NCI-H524 (cell line): ENCODE measurements around the gene NUB1.

Source experiments
- DNase-seq, 2 experiments: peaks; one replicate each; lab custom pipeline; 2025; lab: John Stamatoyannopoulos, UW

NUB1 gene

DNA sequence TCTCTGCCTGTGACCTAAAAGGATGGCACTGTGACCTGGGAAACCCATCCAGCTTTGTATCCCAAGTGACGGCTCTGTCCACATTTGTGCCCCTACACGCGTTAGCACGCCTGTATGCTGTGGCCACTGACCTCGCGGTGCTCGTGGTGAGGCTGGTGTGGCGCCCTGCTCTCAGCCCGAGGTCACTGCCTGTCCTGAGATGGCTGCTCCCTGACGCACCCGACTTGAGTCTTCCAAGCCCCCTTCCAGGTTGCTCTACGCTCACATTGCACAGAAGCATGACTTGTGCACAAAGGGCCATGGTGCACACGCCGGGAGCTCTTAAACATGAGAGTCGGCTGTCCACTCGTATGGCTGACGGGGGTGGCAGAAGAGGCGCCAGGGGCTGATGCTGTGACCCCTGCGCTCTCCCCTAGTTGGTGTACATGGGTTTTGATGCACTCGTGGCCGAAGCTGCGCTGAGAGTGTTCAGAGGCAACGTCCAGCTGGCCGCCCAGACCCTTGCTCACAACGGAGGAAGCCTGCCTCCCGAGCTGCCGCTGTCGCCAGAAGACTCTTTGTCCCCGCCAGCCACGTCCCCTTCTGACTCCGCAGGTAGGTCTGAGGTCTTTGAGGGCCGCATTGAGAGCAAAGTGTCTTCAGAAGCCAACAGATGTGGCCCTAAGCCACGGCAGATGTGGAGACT, 34.7 kb downstream of the NUB1 start:
- DNase-seq = no peak

DNA sequence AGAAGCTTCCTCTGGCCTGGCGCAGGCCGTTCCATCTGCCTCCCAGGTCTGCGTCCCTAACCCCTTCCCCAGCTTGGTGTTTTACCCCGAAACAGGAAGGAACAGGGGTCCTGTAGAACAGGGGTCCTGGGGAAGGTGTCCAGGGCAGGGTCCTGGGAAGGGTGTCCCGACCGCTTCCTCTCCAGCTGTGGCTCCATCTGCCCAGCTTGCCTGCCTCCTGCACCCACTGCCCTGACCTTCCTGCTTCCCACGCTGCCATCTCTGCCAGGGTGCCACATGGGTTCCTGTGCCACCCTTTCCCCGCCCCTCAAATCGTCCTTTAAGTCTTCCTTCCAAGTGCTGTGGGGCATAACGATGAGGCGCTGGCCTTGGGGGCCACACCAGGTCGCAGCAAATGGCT, 35.8 kb downstream of the NUB1 start:
- no peak for DNase-seq

DNA sequence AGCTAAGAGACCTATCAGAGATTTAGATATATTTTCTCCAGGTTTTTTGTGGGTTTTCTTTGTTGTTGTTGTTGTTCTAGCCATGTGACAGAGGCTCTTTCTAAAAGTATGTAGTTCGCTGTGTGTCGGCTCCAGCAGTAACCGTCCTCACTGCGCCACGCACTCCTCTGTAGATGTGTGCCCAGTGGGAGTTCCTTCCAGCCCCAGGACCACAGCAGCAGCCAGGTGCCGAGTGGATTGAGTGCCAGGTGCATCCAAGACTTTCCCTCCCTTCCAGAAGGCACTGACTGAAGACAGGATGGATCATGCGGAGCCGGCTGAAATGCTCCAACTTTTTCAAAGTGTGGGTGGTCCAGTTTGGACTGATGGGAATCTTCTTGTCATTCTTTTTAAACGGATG, 36.4 kb downstream of the NUB1 start:
- no peak for DNase-seq

DNA sequence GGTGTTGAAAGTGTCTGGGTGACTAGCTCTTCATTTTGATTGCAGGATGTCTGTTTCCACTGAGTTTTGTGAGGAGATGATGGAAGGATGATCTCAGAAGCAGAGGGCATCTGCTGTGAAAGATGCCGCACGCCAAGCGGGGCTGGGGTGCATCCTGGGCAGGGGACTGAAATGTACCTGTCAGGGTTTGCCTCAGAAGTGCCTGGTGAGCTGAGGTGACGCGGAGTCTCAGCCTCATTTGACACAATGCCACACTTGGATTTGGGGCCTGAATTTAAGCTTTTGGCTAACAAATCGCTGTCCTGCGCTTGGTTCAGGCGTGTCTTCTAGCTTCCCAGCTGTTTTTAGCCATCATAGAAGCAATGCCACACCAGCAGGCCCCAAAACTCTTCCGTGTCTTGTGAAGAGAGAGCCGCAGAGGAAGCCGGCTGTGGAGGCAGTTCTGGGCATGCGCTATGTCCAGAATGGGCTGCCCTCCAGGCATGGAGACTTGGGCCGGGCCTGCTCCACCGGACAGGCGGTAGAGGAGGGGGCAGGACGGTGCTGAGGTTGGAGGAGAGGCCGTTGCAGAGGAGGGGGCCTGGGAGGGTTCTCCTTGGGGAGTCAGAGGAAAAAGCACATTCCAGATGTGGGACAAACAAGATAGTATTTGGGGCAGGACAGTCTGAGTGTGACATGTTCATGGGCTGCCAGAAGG, 37.0 kb downstream of the NUB1 start:
- DNase-seq = no peak

DNA sequence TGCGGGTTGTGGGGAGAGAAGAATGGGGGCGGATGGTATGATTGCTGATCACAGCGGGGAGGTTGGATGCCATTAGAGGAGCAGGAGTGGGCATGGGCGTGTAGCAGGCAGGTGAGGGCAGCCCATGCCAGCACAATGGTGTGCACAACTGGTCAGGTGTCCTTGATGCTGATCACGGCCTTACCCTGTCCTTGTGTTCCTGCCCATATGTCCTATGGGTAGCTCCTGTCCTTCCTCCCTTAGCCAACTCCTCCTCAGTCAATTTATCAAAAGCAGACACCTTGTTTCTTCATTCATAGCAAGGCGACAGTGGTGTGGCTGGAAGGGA, 37.5 kb downstream of the NUB1 start:
- no peak for DNase-seq

DNA sequence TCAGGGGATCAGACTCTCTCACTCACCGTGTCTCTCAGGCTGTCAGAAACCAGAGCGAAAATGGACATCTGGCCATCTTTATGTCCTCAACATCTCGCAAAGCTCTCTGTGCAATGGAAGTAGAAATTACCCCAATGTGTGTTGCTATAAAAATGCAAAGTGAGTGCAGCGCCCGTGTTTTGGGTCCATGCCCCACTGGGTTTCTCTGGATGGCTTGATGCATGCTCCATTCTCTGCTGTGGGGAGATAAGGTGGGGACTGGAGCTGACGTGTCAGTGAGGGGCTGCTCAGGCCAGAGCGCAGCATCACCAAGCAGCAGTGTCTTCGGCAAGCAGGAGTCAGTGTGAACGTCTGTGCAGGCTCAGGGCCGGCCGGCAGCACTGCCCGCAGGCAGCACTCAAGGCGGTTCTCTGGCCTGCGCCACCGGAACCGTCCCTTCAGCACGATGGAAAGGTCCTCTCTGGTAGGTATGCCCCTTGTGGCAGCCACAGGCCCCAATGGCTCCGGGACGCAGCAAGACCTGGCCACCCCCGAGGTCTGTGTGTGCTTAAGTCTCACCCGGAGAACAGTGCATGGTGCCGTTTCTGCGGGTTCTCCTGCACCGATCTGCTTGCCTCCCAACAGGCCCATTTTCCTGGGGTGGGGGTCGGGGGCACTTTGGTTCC, 38.1 kb downstream of the NUB1 start:
- DNase-seq = no peak

DNA sequence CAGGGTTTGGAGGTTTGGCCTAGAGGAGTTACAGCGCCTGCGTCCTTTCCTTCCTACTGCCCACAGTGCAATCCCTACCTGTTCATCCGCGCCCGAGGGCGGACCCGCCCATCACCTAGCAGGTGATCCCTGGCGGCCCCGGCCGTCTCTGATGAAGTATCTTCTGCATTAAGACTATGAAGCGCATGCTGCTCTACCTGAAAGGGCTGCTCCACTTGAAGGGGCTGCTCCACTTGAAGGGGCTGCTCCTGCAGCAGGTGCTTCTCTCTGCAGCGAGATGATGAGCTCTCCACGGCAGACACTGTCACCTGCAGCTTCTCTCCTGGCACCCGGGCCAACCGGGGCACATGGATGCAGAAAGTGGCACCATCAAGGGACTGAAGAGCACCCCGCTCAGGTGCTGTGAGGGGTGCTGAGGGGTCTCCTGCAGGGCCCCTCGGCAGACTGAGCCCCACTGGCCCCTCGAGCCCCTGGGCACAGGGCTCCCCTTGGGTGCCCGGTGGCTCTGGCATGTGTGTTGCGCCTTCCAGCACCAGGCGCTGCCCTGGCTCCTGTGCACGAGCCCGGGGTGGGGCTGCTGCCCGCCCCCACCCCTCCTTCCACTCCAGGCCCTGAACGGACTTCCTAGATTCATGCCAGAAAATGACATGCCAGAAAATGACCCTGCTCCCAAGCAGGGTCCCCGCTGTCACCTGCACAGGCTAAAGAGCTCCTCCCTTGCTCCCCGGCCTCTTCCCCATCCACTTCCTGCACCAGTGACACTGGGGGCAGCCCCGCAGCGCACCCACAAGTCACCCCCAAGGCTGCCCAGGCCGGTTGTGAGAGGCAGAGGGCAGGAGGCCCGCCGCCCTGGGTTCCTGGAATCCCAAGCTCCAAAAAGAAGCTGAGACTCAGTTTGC, 38.8 kb downstream of the NUB1 start:
- no peak for DNase-seq

DNA sequence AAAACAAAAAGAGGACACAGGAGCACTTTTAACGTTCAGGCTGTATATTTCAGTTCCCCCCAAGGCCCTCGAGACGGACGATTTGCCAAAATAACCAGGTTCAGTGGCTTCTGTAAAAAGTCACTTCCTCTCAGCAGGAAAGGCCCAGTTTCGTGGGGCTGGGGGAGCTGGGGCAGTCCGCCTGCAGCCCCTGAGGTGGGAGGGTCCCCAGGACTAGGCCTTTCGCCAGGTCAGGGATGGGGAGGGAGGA, 39.4 kb downstream of the NUB1 start:
- DNase-seq = no peak

DNA sequence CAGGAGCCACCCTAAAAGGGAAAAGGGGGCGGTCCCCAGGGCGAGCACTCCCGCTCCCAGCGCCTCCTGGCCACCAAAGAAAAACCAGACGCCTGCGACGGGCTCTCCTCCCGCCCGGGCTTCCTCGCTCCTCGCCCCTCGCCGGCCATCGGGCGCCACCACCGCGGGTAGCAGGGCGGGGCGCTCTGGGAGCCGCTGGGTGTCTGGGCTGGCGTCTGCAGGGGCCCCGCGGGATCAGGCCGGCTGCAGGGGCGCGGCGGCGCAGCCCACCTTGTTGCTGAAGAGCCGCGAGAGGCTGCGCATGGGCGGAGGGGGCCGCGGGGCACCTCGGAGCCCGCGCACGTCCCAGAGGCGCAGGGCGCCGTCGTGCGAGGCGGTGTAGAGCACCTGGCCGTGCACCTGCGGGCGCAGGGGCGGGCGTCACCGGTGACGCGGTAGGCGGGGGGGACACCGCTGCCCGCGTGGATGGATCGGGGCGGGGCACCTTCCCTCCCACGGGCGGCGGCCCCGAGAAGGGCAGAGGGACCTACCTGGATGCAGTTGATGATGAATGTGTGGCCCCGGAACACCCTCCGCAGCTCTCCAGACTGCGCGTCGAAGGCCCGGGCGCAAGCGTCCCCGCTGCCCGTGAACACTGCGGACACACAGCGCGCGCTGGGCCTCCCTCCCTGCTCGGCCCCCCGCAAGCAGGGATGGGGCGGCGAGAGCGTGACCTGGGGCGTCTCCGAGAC, 39.9 kb downstream of the NUB1 start:
- no peak for DNase-seq

DNA sequence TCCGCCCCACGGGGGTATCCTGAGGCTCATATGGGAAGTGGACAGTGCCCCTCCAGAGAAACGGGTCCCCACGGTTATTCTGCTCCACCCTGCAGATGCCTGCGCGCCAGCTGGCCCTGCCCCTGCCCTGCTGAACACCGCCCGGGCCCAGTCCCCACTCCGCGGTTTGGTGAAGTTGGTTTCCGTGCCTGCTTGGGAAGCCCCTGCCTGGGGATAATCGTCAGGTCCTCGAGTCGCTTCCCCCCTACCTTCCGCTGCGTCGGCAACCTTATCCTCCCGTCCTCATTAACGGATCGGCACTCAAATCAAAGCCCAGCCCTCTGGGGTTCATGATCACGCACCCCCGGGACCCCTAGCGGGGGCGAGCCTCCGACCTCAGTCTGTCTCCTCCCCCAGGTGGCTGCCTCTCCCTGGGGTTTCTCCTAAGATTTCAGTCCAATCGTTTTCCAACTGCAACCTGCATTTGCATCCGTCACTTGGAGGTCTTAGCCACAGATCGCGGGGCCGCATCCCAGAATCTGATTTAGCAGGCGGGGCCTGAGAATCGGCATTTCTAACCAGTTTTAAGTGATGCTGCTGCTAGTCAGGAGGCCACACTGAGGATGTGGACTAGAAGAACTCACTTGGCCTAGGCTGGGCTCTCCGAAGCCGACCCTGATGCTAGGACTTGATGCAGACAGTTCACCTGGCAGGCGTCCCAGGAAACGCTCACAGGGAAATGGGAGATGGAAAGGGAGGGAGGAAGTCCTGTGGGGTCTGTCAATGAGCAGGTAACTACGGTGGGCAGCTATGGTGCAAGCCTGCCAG, 40.7 kb downstream of the NUB1 start:
- DNase-seq = no peak

DNA sequence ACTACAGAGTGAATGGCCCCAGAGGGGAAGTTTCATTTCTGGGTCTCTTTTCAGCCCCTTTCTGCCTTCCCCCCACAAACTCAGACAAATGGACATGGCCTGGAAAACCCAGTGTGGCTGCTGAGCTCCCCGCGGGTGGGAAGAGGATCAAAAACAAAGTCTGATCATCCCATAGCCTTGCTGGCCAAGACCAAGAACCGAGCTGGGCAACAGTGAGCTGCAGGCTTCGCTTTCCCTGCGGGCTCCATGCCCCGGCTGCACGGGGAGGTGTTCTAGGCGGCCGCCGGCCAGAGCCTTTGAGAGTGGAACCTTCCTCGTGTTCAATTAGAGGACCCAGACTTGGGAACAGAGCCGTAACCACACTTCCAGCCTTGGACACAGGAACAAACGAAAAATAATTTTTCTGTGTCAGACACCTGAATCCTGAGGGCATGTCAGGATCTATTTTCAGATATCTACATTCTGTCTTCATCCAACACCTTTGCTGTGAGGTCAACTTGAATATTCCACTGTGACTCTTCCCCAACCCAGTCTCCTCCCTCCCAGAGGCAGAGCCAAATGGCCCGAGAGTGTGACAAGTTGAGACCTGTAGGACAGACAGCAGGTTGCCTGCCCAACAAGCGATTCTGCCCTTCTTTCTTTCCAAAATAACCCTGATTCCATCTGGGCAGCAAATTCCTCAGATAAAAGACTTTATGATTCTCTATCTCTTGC, 42.2 kb downstream of the NUB1 start:
- DNase-seq = no peak

DNA sequence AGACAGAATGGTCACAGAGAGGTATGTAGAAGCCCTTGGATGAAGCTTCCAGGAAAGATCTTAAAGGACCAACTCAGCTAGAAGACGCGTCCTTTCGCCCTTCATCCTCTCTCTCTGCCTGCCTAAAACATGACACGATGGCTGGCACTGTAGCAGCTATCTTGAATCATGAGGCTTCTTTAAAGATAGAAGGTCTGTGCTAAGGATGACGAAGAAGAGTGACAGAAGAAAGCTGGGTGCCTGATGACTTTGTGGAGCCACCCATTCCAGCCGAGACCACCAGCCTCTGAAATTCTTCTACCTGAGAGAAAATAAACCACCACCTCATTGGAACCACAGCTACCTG, 42.7 kb downstream of the NUB1 start:
- no peak for DNase-seq

DNA sequence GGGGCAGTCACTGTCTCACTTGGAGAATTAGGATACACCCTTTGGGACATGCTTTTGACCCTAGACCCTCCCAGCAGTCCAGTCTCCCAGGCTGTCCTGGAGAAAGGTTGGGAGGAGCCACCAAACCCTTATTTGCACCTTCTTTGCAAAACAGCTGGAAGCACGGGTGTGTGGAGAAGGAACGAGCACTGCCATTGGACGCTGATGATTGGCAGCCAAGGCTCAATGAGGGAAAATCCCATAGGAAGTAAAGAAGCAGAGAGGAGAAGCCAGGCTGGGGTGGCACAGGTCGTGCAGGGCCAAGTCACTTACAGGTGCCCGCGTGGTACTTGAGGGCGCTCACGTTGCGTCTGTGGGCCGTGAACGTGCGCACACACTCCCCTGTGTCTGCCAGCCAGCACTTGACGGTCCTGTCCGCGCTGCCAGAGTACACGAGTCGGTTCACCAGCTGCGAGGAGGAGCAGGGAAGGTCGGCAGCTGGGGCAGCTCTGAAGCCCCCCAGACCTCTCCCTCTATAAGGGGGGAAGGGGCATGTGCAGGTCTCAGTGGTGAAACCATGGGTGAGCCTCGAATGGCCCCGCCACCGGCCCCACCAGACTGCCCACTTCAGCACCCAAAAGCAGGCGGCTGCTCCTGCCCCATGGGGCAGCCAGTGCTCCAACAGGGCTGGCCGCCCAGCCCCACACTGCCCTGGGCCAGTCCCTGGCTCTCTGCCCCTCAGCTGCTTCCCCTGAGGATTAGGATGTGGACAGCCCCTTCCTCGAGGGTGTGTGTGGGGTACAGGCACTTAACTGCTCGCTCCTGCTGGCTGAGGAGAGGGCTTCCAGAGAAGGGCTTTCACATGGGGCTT, 43.4 kb downstream of the NUB1 start:
- DNase-seq = no peak

DNA sequence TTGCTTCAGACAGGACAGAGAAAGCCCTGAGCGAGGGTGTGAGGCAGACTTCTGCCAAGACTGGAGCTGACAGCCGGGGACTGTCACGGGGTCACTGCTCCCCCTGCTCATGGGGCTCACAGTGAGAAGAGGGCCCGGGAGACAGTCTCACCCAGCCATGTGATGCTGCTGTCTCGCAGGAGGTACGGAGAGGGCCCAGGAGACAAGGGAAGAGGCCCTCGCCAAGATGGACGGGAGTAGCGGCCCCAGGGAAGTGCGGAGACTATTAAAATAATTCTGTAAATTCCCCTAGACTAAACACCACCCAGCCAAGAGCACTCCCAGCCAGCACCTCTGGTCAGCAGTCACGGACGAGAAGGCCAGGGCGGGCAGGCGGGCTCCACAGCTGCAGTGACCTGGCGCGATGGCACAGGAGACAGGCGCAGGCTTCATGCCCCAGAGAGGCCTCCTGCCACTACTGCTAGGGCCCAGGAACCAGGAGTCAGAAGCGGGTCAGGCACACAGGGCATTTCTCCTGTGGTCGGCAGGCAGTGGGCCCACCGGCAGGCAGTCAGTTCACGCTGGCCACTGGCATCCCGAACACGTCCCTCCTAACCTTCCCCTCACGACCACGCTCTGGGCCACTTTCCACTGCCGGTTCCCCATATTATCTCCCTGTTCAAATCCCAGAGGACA, 44.2 kb downstream of the NUB1 start:
- no peak for DNase-seq

DNA sequence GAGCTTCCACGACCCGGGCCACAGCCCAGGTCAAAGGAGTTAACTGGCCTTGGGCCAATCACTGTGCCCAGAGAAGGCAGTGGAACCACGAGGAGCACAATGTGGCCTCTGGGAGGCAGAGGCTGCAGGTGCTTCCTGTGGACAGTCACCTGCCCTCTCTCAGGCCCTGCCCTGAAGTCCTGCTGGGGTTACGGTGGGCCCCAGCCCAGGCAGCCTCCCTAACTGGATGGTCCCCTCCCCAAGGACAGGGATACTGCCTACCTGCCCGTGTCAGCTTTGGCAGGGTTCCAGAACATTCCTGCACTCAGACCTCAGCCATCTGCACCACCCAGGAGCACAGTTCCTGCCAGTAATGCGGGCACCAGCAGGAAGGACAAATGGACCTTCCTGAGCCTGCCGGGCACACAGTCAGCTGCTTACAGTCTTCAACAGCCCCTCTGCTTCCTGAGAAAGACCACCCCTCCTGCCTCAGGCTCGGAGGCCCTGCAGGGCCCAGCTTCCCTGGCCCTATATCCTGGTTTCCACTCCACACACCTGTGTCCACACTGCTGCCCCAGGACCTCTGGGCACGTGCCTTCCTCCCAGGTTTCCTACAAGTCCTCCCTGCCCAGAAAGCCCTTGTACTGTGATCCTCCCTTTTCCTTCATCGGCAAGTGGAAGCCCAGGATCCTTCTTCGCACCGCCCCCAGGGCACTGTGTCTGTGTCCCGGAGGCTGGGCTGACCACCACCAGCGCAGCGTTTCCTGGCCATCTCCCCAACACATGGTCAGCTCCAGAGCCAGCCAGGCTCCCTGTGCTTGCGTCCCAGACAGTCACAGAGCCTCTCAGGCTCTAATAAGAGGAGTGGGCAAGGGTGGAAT, 44.9 kb downstream of the NUB1 start:
- DNase-seq = no peak

DNA sequence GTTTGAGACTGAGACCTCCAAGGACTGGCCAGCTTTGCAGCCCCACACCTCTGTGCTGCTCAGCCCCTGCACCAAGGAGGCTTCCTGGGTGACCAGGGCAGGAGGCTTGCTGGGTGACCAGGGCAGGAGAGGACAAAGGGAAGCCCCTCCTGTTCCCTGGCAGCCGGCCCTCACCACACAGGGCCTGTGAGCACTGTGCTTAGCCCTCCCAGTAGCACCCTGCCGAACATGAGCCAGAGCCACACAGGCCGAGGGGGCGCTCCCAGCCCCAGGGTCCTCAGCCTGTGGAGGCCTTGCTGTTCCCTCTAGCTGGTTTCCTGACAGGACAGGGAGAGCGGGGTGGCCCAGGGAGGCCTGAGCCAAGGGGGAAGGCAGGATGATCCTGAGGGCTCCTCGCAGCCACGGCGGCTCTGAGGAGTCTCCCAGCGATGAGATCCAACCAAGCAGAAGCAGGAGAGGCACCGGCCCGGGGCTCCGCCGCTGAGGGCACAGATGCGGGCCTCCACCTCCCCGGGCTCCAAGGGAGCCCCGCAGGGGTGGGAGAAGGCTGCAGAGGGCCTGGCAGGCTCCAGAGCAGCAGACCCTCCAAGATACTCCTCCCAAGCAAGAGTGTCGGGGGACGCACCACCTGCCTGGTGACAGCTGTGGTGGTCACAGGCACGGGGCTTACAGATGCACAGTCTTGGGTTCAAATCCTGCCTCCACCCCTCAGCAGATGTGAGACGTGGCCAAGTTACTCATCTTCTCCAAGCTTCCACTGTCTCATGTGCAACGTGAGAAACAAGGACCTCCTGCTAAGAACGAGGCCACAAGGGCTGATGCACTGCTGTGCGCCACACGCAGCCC, 45.8 kb downstream of the NUB1 start:
- no peak for DNase-seq

DNA sequence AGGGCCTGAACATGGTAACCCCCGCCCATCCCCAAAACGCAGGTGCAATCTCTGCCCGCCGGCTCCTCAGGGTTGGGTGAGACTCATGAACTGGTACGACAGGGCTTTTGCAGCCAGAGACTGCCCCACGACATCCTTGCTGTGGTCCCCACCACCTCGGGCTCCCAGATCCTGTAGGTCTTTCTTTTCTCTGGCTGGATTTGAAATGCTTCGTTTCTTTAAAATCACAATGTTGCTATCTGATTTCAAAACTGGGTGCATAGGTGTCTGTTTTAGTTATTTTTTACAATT, 46.3 kb downstream of the NUB1 start:
- no peak for DNase-seq

DNA sequence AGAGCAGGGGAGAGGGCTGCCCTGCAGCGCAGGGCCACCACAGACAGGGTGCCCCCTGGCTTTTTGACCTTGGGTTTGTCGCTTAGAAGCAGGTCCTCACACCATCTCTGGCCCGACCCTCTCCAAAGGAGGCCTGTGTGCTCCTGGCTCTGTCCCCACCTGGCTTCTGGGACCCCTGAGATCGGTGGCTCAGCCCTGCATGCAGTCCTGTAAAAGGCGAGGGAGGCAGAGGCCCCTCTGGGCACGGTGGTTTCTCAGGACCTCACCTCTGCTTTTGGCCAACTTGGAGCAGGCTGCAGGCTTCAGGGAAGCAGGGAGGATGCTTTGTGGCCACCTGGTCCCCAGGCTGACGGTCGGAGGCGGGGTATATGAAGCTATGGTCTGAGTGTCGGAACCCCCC, 46.8 kb downstream of the NUB1 start:
- DNase-seq = no peak
